Colonic mucosa (tissue), 4 donors: ENCODE results near the gene C5orf22. TPM values are rescaled to one million over a fixed set of nuclear protein-coding genes. Genes with fewer than 3 reads are reported as not detected.

Source experiments
- DNase-seq: peaks from one replicate; pipeline ENCODE4 v3.0.0-alpha.2; 2020
- H3K27ac ChIP-seq: fragments of 200-600 bp; one replicate; pipeline ENCODE4 v1.8.0; 2021
- H3K27me3 ChIP-seq: fragments of 200-600 bp; one replicate; pipeline ENCODE4 v1.8.0; 2021
- H3K36me3 ChIP-seq: fragments of 200-600 bp; one replicate; pipeline ENCODE4 v1.8.0; 2021
- H3K4me1 ChIP-seq: fragments of 200-600 bp; one replicate; pipeline ENCODE4 v1.8.0; 2021; ENCODE audit warnings: mild to moderate bottlenecking
- H3K4me3 ChIP-seq: fragments of 200-600 bp; one replicate; pipeline ENCODE4 v1.8.0; 2021
- H3K9ac ChIP-seq, 2 donors: one replicate each; pipeline ENCODE4 v1.7.0; 2013; ENCODE audit warnings: control low read depth in 2 of 2, low read depth in 2 of 2, low read length in 2 of 2
- H3K9me3 ChIP-seq: fragments of 200-600 bp; one replicate; pipeline ENCODE4 v1.8.0; 2021
- intact Hi-C: fragments of 100-400 bp; cut with DNase I; formaldehyde crosslinking; loops from one replicate; pipeline ENCODE4 v1.14.1; 2022
- total RNA-seq, 2 donors: library from RNA; stranded (reverse); fragmentation: NEBNext Ultra II Directional in 1 of 2; extraction: Animal tissue kit (Norgen Biotek cat#: 25700) in 1 of 2; gene quantifications; one replicate each; pipeline ENCODE4 v1.2.1, GENCODE V29; 2021
- TF ChIP-seq, protein P1 (sequence below): fragments of 200-600 bp; IDR thresholded peaks from one replicate; pipeline ENCODE4 v1.8.0; 2022; ENCODE audit warnings: antibody characterized with exemption, mild to moderate bottlenecking
- donor health status: healthy.
- donor health status: DM: no; HTN: no; CAD: no.
- donor health status: DM: no; HTN: no; CAD: no.

The C5orf22 gene
- total RNA-seq, 2 donors from 2014 or later = 24.0 to 27.4 TPM

DNA sequence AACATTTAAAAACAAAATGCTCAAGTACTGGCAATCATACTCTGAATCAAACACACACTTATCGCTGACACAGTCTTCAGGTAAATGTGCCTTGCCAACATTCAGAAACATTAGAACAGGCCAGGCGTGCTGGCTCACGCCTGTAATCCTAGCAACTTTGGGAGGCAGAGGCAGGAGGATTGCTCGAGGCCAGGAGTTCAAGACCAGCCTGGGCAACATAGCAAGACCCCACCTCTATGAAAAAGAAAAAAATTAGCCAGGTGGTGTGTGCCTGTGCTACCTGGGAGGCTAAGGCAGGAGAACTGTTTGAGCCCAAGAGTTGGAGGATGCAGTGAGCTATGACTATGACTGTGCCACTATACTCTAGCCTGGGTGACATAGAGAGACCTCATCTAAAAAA is 20.8 kb upstream of the C5orf22 start:
- Histone ChIP-seq H3K27ac (no peak overlapping the region), H3K9ac (no peak overlapping the region), H3K27me3 (no peaks in the 10 kb centered on the region), H3K9me3 (no peaks in the 10 kb centered on the region), H3K4me1 (no peaks in the 10 kb centered on the region), H3K4me3 (no peak overlapping the region), H3K36me3 (peaks cover 3% of the 10 kb centered on the region)
- intact Hi-C loops = no loop called here
- TF ChIP-seq, protein P1, sequence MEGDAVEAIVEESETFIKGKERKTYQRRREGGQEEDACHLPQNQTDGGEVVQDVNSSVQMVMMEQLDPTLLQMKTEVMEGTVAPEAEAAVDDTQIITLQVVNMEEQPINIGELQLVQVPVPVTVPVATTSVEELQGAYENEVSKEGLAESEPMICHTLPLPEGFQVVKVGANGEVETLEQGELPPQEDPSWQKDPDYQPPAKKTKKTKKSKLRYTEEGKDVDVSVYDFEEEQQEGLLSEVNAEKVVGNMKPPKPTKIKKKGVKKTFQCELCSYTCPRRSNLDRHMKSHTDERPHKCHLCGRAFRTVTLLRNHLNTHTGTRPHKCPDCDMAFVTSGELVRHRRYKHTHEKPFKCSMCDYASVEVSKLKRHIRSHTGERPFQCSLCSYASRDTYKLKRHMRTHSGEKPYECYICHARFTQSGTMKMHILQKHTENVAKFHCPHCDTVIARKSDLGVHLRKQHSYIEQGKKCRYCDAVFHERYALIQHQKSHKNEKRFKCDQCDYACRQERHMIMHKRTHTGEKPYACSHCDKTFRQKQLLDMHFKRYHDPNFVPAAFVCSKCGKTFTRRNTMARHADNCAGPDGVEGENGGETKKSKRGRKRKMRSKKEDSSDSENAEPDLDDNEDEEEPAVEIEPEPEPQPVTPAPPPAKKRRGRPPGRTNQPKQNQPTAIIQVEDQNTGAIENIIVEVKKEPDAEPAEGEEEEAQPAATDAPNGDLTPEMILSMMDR = no peak
- no peak for DNase-seq

DNA sequence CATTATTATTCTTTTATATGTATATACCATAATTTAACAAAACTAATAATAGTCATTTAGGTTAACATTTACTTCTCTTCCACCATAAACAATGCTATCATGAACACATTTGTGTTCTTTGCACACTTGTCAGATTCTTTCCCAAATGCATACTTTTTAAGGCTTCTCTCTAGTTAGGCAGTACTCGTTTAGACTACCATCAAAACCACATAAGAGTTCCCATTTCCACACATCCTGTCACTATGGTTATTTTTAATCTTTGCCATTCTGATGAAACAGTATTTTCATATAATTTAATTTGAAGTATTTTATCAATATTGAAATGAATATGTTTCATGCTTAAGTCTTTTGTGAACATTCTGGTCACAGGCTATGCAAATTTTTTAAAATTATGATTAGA is 15.3 kb upstream of the C5orf22 start:
- Histone ChIP-seq H3K9ac (no peak overlapping the region), H3K4me3 (no peak overlapping the region), H3K27ac (no peak overlapping the region), H3K4me1 (no peaks in the 10 kb centered on the region), H3K27me3 (no peaks in the 10 kb centered on the region), H3K36me3 (no peaks in the 10 kb centered on the region), H3K9me3 (no peaks in the 10 kb centered on the region)
- DNase-seq = no peak
- TF ChIP-seq, protein P1 = no peak
- intact Hi-C loops = no loop called here

DNA sequence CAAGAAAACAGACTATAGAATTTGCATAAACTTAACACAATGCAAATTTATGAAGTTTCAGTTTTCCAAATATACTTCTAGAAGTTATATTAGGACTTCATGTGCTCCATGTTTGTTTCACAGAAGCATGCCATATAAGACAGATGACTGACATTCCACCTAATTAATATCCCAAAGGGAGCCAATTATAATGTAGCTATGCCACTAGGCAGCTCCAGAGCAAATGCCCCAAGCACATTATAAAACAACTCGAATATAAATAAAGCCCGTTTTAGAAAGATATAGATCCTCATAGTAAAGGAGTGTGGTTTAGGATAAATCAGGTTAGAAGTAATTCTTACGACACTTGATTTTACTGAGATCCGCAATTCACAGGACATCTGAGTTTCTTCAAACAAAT is 9.1 kb upstream of the C5orf22 start:
- no peak for DNase-seq
- intact Hi-C loops = no loop called here
- TF ChIP-seq, protein P1 = no peak

DNA sequence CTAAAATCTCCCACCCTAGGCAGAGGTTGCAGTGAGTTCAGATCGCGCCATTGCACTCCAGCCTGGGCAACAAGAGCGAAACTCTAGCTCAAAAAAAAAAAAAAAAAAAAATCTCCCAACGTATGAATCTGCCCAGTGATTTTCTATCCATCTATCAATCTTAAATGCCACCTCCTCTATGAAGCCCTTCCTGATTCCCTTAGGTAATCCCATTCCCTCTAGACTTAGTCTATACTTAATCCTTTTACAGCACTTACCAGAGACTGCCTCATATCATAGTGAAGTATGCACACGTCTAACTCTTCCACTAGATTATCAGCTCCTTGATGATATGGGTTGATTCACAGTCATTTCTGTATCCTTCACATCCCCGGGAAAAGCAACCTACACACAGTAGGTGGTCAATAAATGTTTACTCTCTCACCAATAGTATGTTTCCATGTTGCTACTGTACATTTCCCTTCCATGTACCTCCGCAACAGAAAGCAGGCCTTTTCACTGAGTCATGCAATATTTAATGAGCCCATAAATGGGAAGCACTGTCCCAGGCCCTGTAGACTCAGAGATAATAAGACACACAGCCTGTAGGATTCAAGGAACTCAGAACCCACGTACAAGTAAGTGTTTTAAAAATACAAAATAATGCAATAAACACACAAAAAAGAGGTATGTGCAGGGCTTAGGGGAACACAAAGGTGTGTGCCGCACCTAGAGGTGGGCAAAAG is 1.4 kb upstream of the C5orf22 start:
- TF ChIP-seq, protein P1 = no peak
- Histone ChIP-seq H3K27ac (no peak overlapping the region), H3K4me1 (peaks cover 5% of the 10 kb centered on the region), H3K36me3 (peaks cover 6% of the 10 kb centered on the region), H3K9ac (peak overlapping the region in 1 of 2 donors; percentile 83), H3K27me3 (no peaks in the 10 kb centered on the region), H3K4me3 (peak overlapping the region; percentile 67), H3K9me3 (no peaks in the 10 kb centered on the region)
- DNase-seq = no peak
- intact Hi-C loops = no loop called here

More for the DNA sequence above, 9.1 kb upstream of the C5orf22 start:
- Histone ChIP-seq H3K36me3 (no peaks in the 10 kb centered on the region), H3K9me3 (no peaks in the 10 kb centered on the region), H3K9ac (no peak overlapping the region), H3K4me3 (no peak overlapping the region), H3K27ac (no peak overlapping the region), H3K27me3 (no peaks in the 10 kb centered on the region), H3K4me1 (no peaks in the 10 kb centered on the region)

DNA sequence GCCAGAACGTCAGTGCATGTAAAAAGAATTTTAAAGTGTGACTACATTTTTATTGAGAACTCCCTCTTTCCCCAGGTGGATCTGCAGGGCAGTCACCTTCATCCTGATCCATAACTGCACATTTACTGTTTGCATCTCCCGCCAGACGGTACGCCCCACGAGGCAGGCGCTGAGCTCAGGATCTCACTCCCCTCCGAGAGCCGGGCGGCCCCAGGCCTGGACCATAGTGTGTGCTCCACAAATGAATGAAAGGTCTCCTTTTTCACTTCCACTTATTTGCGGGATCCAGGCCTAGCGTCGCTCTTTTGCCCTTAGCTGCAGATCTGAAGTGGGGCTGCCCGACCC is 586 bp upstream of the C5orf22 start:
- peak overlapping the region; percentile 67 for H3K4me3 ChIP-seq
- H3K27me3 ChIP-seq = no peaks in the 10 kb centered on the region
- peaks cover 5% of the 10 kb centered on the region for H3K4me1 ChIP-seq
- H3K27ac ChIP-seq = peak overlapping the region; percentile 81
- no peaks in the 10 kb centered on the region for H3K9me3 ChIP-seq
- TF ChIP-seq, protein P1 = no peak
- intact Hi-C loops = no loop called here
- DNase-seq = peak; percentile 33
- peaks cover 9% of the 10 kb centered on the region for H3K36me3 ChIP-seq
- peak overlapping the region; percentile 72 to 83 for H3K9ac ChIP-seq
